HepG2 (cell line): Measurements from ENCODE around the gene BBC3. TPM values are rescaled to one million over a fixed set of nuclear protein-coding genes. Genes with fewer than 3 reads are reported as not detected.

Experiments
- ATF2 ChIP-seq: sonication (generic); formaldehyde crosslinking; IDR thresholded peaks from 2 replicates; pipeline ENCODE4 v1.4.0; 2020; ENCODE audit warnings: missing genetic modification reagents
- CAMTA2 ChIP-seq: sonication (generic); formaldehyde crosslinking; IDR thresholded peaks from 2 replicates; pipeline ENCODE4 v1.4.0; 2020; ENCODE audit warnings: mild to moderate bottlenecking, missing genetic modification reagents, borderline replicate concordance
- ETV5 ChIP-seq: IDR thresholded peaks from 2 replicates; pipeline ENCODE4 v1.6.1; 2018; ENCODE audit warnings: missing biosample characterization, missing genetic modification reagents, inconsistent platforms, borderline replicate concordance
- GMEB1 ChIP-seq: sonication (generic); formaldehyde crosslinking; IDR thresholded peaks from 2 replicates; pipeline ENCODE4 v1.5.1; 2020; ENCODE audit warnings: missing genetic modification reagents, mild to moderate bottlenecking, borderline replicate concordance
- GPBP1L1 ChIP-seq: sonication (generic); formaldehyde crosslinking; IDR thresholded peaks from 2 replicates; pipeline ENCODE4 v1.5.0; 2020; ENCODE audit warnings: mild to moderate bottlenecking, missing genetic modification reagents
- HOXA3 ChIP-seq: sonication (generic); formaldehyde crosslinking; IDR thresholded peaks from 2 replicates; pipeline ENCODE4 v1.5.0; 2020; ENCODE audit warnings: missing genetic modification reagents
- KAT8 ChIP-seq: IDR thresholded peaks from 2 replicates; pipeline ENCODE4 v1.6.1; 2016; ENCODE audit warnings: missing genetic modification reagents, missing compliant biosample characterization
- KDM4B ChIP-seq: sonication (generic); formaldehyde crosslinking; IDR thresholded peaks from 2 replicates; pipeline ENCODE4 v1.4.0; 2020; ENCODE audit warnings: missing genetic modification reagents
- LCORL ChIP-seq, 2 experiments: fragments of 450-650 bp in 1 of 2; sonication (generic) in 1 of 2; formaldehyde crosslinking in 1 of 2; IDR thresholded peaks; 2 replicates each; pipeline versions ENCODE4 v1.5.0 to v1.6.1; 2017 to 2020; ENCODE audit warnings: antibody characterized with exemption in 1 of 2, missing genetic modification reagents in 1 of 2
- SRSF4 ChIP-seq: fragments of 200-400 bp; formaldehyde crosslinking; IDR thresholded peaks from one replicate; pipeline ENCODE4 v1.6.1; 2018; ENCODE audit warnings: mild to moderate bottlenecking, low read depth, low read length, moderate library complexity; ENCODE audit not compliant: poor library complexity, severe bottlenecking
- TEF ChIP-seq: sonication (generic); formaldehyde crosslinking; IDR thresholded peaks from 2 replicates; pipeline ENCODE4 v1.5.0; 2020; ENCODE audit warnings: missing genetic modification reagents
- YEATS4 ChIP-seq: sonication (generic); formaldehyde crosslinking; IDR thresholded peaks from 2 replicates; pipeline ENCODE4 v1.4.0; 2020; ENCODE audit warnings: missing genetic modification reagents, borderline replicate concordance
- ZBTB7B ChIP-seq: sonication (generic); formaldehyde crosslinking; IDR thresholded peaks from 2 replicates; pipeline ENCODE4 v1.4.0; 2020; ENCODE audit warnings: missing genetic modification reagents
- ZC3H13 ChIP-seq: sonication (generic); formaldehyde crosslinking; IDR thresholded peaks from 2 replicates; pipeline ENCODE4 v1.8.1; 2023; ENCODE audit warnings: mild to moderate bottlenecking, missing genetic modification reagents, moderate library complexity
- ZFAT ChIP-seq: sonication (generic); formaldehyde crosslinking; conservative IDR thresholded peaks from 2 replicates; pipeline ENCODE4 v1.8.1; 2023; ENCODE audit warnings: missing genetic modification reagents, inconsistent platforms
- ZFX ChIP-seq: sonication (generic); formaldehyde crosslinking; IDR thresholded peaks from 2 replicates; pipeline ENCODE4 v1.4.0; 2020; ENCODE audit warnings: mild to moderate bottlenecking, low read depth, missing genetic modification reagents, moderate library complexity
- ZNF564 ChIP-seq: sonication (generic); formaldehyde crosslinking; IDR thresholded peaks from 2 replicates; pipeline ENCODE4 v1.8.1; 2023; ENCODE audit warnings: mild to moderate bottlenecking, missing genetic modification reagents
- ZNF607 ChIP-seq: sonication (generic); formaldehyde crosslinking; IDR thresholded peaks from 2 replicates; pipeline ENCODE4 v1.5.1; 2020; ENCODE audit warnings: missing genetic modification reagents, mild to moderate bottlenecking, borderline replicate concordance
- ZNF740 ChIP-seq: sonication (generic); formaldehyde crosslinking; IDR thresholded peaks from 2 replicates; pipeline ENCODE4 v1.4.0; 2020; ENCODE audit warnings: missing genetic modification reagents
- ZNF800 ChIP-seq: sonication (generic); formaldehyde crosslinking; IDR thresholded peaks from 2 replicates; pipeline ENCODE4 v1.4.0; 2020; ENCODE audit warnings: missing genetic modification reagents
- polyA plus RNA-seq, 8 experiments: library from polyadenylated mRNA; depleted of rRNA in 3 of 8; stranded (reverse) in 7 of 8; unstranded in 1 of 8; fragments of >200 nt; fragmentation: Illumina TruSeq in 4 of 8; extraction: Trizol in 4 of 8; gene quantifications; 2 replicates each; pipeline versions ENCODE4 v1.2.1 to v1.2.3, GENCODE V29; 2011 to 2016; ENCODE audit warnings: low read depth in 4 of 8, missing spikeins in 1 of 8, mixed read lengths in 1 of 8; ENCODE audit not compliant: insufficient read depth in 1 of 8
- total RNA-seq, 5 experiments: library from RNA; depleted of rRNA; stranded (reverse); fragments of >200 nt; fragmentation: Illumina TruSeq; extraction: Trizol; gene quantifications; 2 replicates each; pipeline ENCODE4 v1.2.3, GENCODE V29; 2016; ENCODE audit warnings: low read depth in 1 of 5

BBC3 gene
- total and polyA plus RNA-seq, 2 of the 13 experiments (the other 11 are each of a cell fraction or from before 2014, with no cell fraction given), result 6.1 to 8.8 TPM

GRCh38 chr19:47225746-47226425 is 5.1 kb downstream of the BBC3 start (continued):
- TF ChIP-seq TEF (CRISPR knock-in tag), result peak; percentile 25; the same call in 1 of the 2 replicates
- TF ChIP-seq HOXA3 (CRISPR knock-in tag), result peak; percentile 57; the same call in 1 of the 2 replicates
- 0 out of 2 replicates have a peak, but pooled peaks have one; percentile 21 for TF ChIP-seq ATF2 (CRISPR knock-in tag)
- TF ChIP-seq CAMTA2 (CRISPR knock-in tag), result 0 out of 2 replicates have a peak, but pooled peaks have one; percentile 28
- peak; percentile 57 for TF ChIP-seq KAT8 (CRISPR knock-in tag)
- TF ChIP-seq LCORL (IDR thresholded peaks at IDR 0.05), result no peak
- peak; percentile 52; the same call in 1 of the 2 replicates for TF ChIP-seq LCORL (CRISPR knock-in tag; IDR thresholded peaks at IDR 0.05)
- peak; percentile 82; the same call in 1 of the 2 replicates for TF ChIP-seq ZBTB7B (CRISPR knock-in tag)
- peak; percentile 62; the same call in 1 of the 2 replicates for TF ChIP-seq ZNF607 (CRISPR knock-in tag)
- TF ChIP-seq ZNF740 (CRISPR knock-in tag), result 0 out of 2 replicates have a peak, but pooled peaks have one; percentile 80
- TF ChIP-seq ZC3H13 (CRISPR knock-in tag), result 0 out of 2 replicates have a peak, but pooled peaks have one; percentile 6
- TF ChIP-seq ZNF800, result no peak
- peak; percentile 76; the same call in 1 of the 2 replicates for TF ChIP-seq ZNF564 (CRISPR knock-in tag)
- 0 out of 2 replicates have a peak, but pooled peaks have one; percentile 25 for TF ChIP-seq KDM4B (CRISPR knock-in tag)
- peak; percentile 64; the same call in 1 of the 2 replicates for TF ChIP-seq ETV5 (CRISPR knock-in tag)
- no peak for TF ChIP-seq GPBP1L1 (CRISPR knock-in tag)
- peak; percentile 75 for TF ChIP-seq ZFX
- peak; percentile 72 for TF ChIP-seq SRSF4
- TF ChIP-seq ZFAT, result peak; percentile 80; the same call in 1 of the 2 replicates
- peak; percentile 54; the same call in 1 of the 2 replicates for TF ChIP-seq GMEB1 (CRISPR knock-in tag)
- TF ChIP-seq YEATS4 (CRISPR knock-in tag), result peak; percentile 75; the same call in 1 of the 2 replicates
